GM12892 (cell line): ENCODE data around the gene ZMIZ1.
A peak's percentile ranks its signal among the peaks of the same experiment; 100 is the strongest.

Experiments
- DNase-seq: peaks from one replicate; pipeline ENCODE4 v3.0.0; 2011; ENCODE audit not compliant: insufficient read length
- FAIRE-seq: peaks from 2 replicates; lab custom pipeline; 2011; peaks lifted over from hg19 to GRCh38; lab: Jason Lieb, UNC
- POLR2A ChIP-seq: IDR thresholded peaks from 2 replicates; pipeline ENCODE4 v1.6.1; 2011; ENCODE audit warnings: low read depth, low read length, control low read depth
- POLR2AphosphoS5 ChIP-seq: IDR thresholded peaks from 2 replicates; pipeline ENCODE4 v1.6.1; 2011; ENCODE audit warnings: low read depth, low read length, control low read depth
- TAF1 ChIP-seq: IDR thresholded peaks from 2 replicates; pipeline ENCODE4 v1.6.1; 2011; ENCODE audit warnings: low read depth, mild to moderate bottlenecking, control low read depth, low read length, borderline replicate concordance

ZMIZ1 gene

GRCh38 chr10:79353726-79354125 is 285.0 kb downstream of the ZMIZ1 start:
- DNase-seq = no peak
- FAIRE-seq = no peak
- TF ChIP-seq POLR2A (no peak), POLR2AphosphoS5 (0 out of 2 replicates have a peak, but pooled peaks have one; percentile 31)

- no peak for DNase-seq
- TF ChIP-seq POLR2AphosphoS5 (peak; percentile 6; the same call in 1 of the 2 replicates), TAF1 (no peak)
- FAIRE-seq = no peak
Measured at GRCh38 chr10:79354141-79354540, 285.4 kb downstream of the ZMIZ1 start.

GRCh38 chr10:79354615-79355014 is 285.8 kb downstream of the ZMIZ1 start:
- no peak for DNase-seq
- no peak for FAIRE-seq
- TF ChIP-seq POLR2A = peak; percentile 55; the same call in 1 of the 2 replicates
- no peak for TF ChIP-seq TAF1

GRCh38 chr10:79355420-79356017 is 286.8 kb downstream of the ZMIZ1 start:
- DNase-seq = no peak
- TF ChIP-seq POLR2AphosphoS5 (peak; percentile 71; the same call in 1 of the 2 replicates), TAF1 (no peak), POLR2A (peak; percentile 36)
- FAIRE-seq = no peak

DNA sequence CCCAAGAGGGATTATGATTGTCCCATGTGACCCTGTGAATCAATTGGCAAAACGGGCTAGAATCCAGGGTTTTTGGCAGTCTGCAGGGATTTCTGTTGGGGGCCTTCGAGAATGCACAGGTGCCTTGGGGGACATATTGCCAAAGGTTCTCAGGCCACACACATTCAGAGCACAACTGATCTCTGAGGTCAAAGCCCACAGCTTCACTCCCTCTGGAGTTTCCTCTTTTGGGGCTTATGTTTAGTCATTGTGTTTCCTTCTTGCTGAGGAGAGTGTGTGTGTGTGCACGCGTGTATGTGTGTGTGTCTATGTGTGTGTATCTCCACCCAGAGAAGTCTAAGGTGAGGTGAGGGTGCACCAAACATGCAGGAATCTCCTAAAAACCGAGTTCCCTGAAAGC is 287.3 kb downstream of the ZMIZ1 start:
- TF ChIP-seq POLR2A (0 out of 2 replicates have a peak, but pooled peaks have one; percentile 36), TAF1 (no peak)
- FAIRE-seq (no peak), DNase-seq (no peak)

DNA sequence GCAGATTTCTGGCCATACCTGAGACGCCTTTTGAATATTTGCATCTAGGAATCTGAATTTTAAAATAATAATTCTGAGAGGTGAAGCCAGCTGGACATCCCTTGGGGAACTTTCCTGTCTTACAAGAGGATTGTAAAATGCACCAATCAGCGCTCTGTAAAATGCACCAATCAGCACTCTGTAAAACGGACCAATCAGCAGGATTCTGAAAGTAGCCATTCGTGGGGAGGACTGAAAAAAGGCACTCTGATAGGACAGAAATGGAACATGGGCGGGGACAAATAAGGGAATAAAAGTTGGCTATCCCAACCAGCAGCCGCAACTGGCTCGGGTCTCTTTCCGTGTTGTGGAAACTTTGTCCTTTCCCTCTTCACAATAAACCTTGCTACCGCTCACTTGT is 288.4 kb downstream of the ZMIZ1 start:
- DNase-seq = no peak
- no peak for TF ChIP-seq TAF1
- no peak for TF ChIP-seq POLR2AphosphoS5
- no peak for TF ChIP-seq POLR2A
- no peak for FAIRE-seq

- DNase-seq (no peak), FAIRE-seq (no peak)
- no peak for TF ChIP-seq POLR2A
- TF ChIP-seq TAF1 = no peak
- TF ChIP-seq POLR2AphosphoS5 = no peak
Measured at GRCh38 chr10:79358811-79359210, 290.0 kb downstream of the ZMIZ1 start.

- DNase-seq (no peak), FAIRE-seq (no peak)
- TF ChIP-seq POLR2A (no peak), POLR2AphosphoS5 (no peak), TAF1 (no peak)
Measured at GRCh38 chr10:79359816-79360498, 291.2 kb downstream of the ZMIZ1 start.

- FAIRE-seq (no peak), DNase-seq (no peak)
- TF ChIP-seq POLR2AphosphoS5 (no peak), POLR2A (no peak), TAF1 (no peak)
Measured at GRCh38 chr10:79360499-79361342, 292.0 kb downstream of the ZMIZ1 start.

- FAIRE-seq (no peak), DNase-seq (no peak)
- TF ChIP-seq POLR2AphosphoS5 = no peak
- no peak for TF ChIP-seq POLR2A
- TF ChIP-seq TAF1 = no peak
Measured at GRCh38 chr10:79361726-79362397, 293.1 kb downstream of the ZMIZ1 start.
